GM21381 (cell line): ENCODE measurements around the gene CSF1.
A peak's percentile ranks its signal among the peaks of the same experiment; 100 is the strongest.

Experiments
- ATAC-seq: cut with Tn5 transposase; IDR thresholded peaks from one replicate; pipeline ENCODE4 v1.9.1; 2021; ENCODE audit warnings: mild to moderate bottlenecking, moderate library complexity; ENCODE audit not compliant: unreplicated experiment

Gene CSF1

DNA sequence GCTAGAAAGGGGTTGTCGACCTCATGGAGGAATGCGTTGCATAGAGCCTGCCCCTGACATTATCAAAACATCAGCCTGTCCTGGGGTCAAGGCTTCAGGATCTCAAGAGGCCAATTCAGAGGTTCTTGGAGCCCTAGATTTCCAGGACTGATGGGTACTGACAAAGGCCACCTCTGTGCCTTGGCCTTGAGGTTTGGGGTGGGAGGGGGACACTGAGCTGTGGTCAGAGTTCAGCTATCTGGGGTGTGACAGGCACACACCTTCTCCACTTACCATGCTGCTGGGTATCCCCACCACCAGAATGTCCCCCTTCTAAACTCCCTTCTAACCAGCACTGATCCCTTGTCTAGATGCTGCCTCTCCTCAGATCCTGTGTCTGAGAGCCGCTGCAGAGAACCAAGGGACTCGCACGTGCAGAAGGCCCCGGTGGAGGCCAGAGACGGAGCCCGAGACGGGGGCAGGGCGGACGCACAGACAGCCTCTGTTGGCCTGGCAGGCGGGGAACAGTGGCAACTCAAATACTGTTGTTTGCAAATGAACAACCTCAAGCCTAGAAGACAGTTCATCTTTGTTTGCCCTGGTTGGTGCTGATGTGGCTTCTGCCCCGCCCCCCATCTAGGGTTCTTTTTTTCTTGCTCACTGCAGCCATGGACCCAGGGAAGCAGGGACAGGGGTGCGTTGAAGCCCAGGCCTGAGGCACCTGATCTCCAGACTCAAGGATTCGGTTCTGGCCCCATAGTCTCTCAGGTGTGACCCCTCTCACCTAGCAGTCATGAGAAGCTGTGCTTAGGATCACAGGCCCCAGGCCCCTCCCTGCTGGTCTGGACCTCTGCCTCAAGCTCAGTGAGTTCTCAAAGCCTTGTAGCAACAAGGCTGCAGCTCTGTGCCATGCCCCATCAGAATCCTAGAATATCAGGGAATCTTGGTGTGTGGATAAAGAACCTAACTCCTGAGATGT lies 28.1 kb upstream of the CSF1 start:
- no peak for ATAC-seq

DNA sequence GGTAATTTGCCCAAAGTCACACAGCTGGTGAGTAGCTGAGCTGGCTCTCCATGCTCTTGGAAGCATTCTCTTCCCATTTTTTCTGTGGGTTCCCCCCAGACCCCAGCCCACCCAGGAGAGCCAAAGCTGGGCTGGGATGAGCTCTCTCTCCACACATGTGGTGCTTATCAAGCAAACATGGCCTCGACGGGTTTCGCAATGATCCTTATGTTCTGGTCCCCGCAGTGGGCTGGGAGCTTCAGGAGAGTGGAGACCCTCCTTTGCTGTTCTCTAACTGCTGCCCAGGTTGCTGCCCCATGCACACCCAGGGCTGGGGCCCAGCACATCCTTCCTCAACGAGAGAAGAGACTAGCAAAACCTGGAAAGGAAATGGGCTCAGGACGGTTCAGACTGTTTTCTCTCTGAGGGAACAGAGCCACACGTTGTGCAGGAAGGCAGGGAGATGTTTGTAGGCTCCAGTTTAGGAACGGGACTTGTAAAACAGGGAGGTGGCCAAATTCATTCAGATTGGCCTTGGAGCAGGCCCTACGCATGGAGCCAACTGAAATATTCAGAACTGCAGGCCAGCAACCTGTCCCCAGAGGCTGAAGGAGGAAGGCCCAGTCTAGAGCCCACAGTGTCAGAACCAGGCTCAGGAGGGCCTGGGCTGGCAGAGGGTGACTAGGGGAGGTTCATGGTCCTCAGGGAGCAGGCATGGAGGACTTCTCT lies 27.2 kb upstream of the CSF1 start:
- ATAC-seq, result no peak

DNA sequence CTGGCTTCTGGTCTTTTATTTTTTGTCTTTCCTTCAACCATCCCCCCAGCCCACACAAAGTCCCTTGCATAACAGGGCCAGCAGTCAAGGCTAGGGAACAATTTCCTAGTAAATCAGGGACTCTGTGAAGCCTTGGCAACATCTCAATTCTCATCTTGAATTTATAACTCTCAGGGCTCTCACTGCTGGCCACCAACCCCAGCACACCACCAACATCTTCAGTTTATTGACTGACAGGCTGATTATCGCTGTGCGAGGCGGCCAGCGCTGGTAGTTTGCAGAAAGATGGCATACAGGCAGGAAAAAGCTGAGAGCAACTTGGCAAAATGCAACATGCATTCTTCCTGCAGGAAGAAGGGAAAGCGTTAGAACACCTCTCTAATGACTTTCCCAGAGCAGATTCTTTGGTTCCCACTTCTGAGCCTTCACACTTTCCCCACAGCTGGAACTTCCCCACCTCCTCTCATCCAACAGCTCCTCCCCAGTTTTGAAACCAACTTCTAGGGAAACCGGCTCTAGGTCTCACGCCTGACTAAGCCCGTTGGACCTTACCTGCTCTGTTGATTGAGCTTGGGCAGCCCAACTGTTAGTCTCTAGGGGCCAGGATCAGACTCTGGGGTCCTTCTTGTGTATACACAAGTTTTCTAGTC lies 26.3 kb upstream of the CSF1 start:
- no peak for ATAC-seq

GRCh38 chr1:109885589-109885988 lies 25.1 kb upstream of the CSF1 start:
- no peak for ATAC-seq

- ATAC-seq, result no peak
These were observed 23.8 kb upstream of the CSF1 start for GRCh38 chr1:109886827-109887226.

DNA sequence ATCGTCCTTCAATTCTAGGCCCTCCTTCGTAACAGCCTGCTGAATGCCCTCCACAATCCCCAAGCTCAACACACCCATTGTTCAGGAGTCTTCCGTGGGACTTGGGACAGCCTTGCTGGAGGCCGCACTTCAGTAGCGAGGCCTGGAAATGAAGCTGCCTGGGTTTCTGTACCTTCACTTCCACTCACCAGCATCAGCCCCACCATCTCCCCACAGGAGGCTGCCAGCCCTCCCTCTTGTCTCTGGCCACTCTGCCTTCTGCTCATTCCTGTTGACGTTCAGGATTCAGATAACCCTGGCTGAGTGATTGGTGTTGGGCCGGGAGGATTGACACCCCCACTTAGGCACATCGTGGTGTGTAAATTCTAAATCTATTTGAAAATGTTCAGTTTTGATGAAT lies 23.4 kb upstream of the CSF1 start:
- no peak for ATAC-seq

GRCh38 chr1:109887884-109888283 lies 22.8 kb upstream of the CSF1 start:
- no peak for ATAC-seq

GRCh38 chr1:109889094-109889493 lies 21.6 kb upstream of the CSF1 start:
- no peak for ATAC-seq

- ATAC-seq, result no peak
These were observed 20.3 kb upstream of the CSF1 start for GRCh38 chr1:109890115-109890953.

DNA sequence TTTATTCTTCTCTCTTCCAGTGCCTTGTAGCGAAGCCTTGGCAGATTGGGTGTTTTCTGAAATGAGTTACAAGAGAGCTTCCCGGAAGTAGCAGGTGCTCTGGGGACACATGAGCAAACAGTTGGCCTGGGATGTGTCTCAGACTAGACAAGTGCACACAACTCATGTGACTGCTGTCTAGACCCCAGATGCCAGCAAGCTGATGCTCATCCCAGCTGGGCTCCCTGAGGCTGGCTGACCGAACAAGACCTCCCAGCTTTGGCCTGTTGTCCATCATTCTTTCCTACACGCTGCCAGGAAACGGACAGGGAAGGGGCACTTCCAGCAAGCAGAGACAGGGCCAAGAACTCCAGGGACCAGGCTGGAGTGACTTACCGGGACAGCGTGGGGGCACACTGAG lies 18.7 kb upstream of the CSF1 start:
- no peak for ATAC-seq

DNA sequence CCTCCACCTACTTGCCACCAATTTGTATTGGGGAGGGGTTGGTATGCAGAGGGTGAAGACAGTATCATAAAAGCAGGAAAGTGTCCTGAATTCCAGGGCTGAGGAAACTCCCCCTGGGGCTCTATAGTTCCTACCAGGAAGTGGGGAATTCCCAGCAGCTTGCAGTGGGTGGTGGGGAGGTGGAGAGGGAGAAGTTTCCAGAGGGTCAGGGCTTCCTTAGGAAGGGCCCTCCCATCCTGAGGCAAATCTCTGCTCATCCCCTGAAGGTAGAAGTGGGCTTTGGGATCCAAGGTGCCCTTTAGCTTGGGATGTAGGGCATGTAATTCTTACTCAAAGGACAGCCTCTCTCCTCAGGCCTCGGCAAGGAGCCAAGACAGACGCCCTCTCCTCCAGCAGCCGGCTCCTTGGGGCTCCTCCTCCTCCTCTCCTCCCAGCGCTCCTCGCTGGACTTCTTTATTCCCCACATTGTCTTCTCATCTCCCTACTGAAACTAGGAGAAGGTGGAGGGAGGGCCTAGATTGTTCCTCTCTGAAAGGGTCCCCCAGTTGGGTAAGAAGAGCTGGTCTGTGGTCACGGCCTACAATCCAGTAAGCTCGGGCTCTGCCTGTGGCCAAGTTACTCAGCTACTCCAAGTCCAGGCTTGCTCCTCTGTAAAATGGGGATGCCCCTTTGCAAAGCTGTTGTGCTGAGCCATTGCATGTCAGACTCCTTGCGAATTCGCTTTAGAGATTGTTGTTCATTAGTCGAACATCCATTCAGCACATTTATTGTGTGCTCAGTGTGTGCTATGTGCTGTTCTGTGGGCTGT lies 17.9 kb upstream of the CSF1 start:
- no peak for ATAC-seq

DNA sequence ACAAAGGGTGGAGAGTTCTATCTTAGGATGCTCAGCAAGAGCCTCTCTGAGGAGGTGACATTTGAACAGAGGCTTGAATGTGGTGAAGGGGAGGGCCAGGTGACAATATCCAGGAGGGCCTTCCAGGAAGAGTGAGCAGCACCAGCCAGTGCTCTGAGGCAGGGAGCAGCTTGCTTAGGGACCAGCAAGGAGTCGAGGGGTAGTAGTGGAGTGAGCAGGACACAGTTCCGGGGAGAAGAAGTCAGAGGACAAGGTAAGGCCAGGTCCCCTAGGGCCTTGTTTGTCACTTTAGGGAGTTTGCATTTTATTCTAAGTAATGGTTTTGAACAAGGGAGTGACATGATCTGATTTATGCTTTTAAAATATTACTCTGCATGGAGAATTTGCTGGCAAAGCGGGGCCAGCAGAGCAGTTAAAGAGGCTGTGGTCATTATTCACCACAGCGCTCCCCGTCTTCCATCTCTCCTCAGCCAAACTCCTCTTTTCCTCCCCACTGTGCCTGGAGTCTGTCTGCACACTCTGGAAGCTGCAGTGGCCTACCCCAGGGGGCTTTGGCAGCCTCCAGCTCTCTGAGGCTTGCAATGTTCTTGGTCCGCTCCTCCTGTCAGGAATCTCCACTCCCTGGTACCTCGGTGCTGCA lies 17.0 kb upstream of the CSF1 start:
- no peak for ATAC-seq

DNA sequence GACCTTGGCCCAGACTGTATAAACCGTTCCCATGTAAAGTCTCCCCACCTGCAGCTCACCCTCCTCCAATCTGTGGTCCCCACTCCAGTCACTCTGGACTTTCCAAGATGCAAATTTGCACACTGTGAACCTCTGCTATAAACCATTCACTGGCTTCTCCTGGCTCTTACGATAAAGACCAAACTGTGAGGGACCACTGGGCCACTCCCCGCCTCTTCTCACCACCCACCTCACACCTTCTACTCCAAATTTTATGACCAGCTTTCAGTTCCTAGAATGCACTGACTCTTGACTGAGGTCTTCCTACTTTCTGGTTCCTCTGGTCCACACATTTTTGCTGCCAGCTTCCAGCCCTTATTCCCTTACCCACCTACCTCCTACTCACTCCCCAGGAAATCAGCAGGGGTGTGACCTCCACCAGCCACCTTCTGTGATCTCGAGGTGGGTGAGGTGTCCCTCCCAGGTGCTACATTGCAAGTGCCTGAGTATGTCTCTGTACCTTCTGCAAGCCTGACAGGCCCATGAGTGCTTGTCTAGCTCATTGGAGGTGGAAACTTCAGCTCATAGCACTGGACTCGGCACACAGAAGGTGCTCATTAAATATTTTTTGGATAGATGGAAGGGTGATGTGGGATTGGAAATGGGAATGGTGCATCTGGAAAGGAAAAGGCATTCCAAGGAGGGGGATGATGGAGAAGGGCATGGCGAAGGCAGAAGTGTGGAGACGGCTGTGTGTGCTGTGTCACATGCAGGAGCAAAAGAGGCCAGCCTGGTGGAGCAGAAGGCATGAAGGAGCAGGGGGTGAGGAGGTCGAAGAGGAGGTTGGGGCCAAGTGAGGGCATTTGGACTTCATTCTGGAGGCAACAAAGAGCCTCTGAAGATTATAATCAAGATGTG lies 15.6 kb upstream of the CSF1 start:
- peak; percentile 47 for ATAC-seq

DNA sequence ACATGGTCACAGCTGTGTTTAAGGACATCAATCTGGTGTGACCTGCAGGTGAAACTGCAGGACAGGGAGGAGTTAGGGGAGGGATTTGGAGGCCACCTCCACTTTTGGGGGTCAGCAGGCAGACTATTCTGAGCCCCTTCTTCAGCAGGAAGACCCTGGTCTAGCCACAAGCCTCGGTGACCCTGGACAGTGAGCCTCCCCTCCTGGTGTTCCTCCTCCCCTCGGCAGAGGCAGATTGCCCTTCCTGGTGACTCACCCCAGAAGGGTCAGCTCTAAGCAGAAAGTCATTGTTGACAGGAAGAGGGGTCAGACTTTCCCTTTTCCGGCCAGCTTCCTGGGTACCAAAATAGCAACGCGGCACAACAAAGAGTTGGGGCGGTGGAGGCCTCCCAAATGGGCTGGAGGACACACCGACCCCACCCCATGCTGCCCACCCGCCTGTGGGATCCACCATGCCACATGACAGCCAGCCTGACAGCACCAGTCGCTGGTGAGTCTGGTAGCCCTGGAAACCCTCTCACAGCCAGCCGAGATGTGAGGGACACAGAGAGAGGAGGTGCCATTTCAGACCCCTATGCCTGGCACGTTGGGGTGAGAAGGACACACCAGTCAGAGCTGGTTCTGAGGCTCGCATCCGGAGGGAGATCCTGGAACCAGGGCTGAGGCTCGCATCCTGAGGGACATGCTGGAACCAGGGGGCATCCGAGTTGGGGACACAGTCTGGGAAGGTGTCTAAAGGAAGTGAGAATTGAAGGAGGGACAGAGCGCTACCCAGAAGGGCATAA lies 14.7 kb upstream of the CSF1 start:
- ATAC-seq, result no peak

DNA sequence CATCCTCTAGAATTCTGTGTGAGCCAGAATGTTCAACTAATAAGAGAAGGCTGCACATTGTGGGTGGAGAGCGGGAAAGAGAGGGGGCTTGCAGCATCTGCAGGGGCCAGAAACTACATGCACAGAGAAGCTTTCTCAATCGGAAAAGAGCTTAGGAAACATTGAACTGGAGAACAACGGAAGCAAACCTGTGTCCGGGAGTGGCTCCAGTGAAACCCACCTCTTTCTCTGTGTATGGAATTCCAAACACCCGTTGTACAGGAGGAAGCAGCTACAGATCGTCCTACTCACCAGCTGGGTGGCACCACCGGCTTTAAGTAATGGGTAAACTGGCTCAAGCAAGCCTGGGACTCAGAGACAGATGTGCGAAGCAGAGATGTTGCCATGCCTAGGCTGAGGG lies 14.0 kb upstream of the CSF1 start:
- no peak for ATAC-seq

GRCh38 chr1:109897259-109897955 lies 13.2 kb upstream of the CSF1 start:
- ATAC-seq, result no peak

DNA sequence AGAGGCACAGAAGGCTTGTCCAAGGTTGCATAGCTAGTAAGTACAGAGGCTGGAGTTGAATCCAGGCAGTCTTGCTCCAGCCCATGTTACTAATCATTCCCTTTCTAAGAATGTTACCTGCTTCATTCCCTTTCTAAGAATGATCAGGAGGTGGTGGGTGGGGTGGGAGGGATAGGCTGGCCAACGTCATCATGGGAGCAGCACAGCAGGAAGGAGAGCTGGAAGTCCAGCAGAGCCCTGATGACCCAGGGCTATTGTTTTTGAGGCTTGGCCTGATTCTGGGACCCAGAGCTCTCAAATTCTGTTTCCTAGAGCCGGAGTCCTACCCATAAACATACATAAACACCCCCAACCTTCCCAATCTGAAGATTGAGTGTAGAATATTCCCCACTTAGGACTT lies 11.8 kb upstream of the CSF1 start:
- ATAC-seq, result no peak
